WTC11 (cell line): ENCODE measurements around the gene C19orf53.

Source experiments
- ATF1 ChIP-seq: sonication (generic); formaldehyde crosslinking; IDR thresholded peaks from 2 replicates; pipeline ENCODE4 v1.8.1; 2023; ENCODE audit warnings: mild to moderate bottlenecking, moderate library complexity, missing genetic modification reagents
- CREB1 ChIP-seq: sonication (generic); formaldehyde crosslinking; IDR thresholded peaks from 2 replicates; pipeline ENCODE4 v1.8.0; 2023; ENCODE audit warnings: mild to moderate bottlenecking, missing genetic modification reagents
- TEAD4 ChIP-seq: sonication (generic); formaldehyde crosslinking; IDR thresholded peaks from 2 replicates; pipeline ENCODE4 v1.8.0; 2022; ENCODE audit warnings: mild to moderate bottlenecking, missing genetic modification reagents
- ZNF317 ChIP-seq: sonication (generic); formaldehyde crosslinking; IDR thresholded peaks from 2 replicates; pipeline ENCODE4 v1.8.1; 2023; ENCODE audit warnings: low read depth, mild to moderate bottlenecking, moderate library complexity, missing genetic modification reagents, borderline replicate concordance
- ZNF423 ChIP-seq: fragments of 250-450 bp; sonication (Bioruptor Pico); IDR thresholded peaks from 2 replicates; pipeline ENCODE4 v2.1.2; 2022; ENCODE audit warnings: mild to moderate bottlenecking, moderate library complexity
- ZNF671 ChIP-seq: fragments of 250-450 bp; sonication (Bioruptor Pico); IDR thresholded peaks from 2 replicates; pipeline ENCODE4 v1.8.0; 2021; ENCODE audit warnings: mild to moderate bottlenecking
- TF ChIP-seq, protein P1 (sequence below): sonication (generic); formaldehyde crosslinking; IDR thresholded peaks from 2 replicates; pipeline ENCODE4 v1.8.1; 2023; ENCODE audit warnings: mild to moderate bottlenecking, missing genetic modification reagents
- TF ChIP-seq, protein P2 (sequence below): sonication (generic); formaldehyde crosslinking; IDR thresholded peaks from 2 replicates; pipeline ENCODE4 v1.8.1; 2023; ENCODE audit warnings: mild to moderate bottlenecking, missing genetic modification reagents, moderate library complexity
- TF ChIP-seq, protein P3 (sequence below): fragments of 200-600 bp; IDR thresholded peaks from 2 replicates; pipeline ENCODE4 v1.8.0; 2022; ENCODE audit warnings: antibody characterized with exemption

DNA sequence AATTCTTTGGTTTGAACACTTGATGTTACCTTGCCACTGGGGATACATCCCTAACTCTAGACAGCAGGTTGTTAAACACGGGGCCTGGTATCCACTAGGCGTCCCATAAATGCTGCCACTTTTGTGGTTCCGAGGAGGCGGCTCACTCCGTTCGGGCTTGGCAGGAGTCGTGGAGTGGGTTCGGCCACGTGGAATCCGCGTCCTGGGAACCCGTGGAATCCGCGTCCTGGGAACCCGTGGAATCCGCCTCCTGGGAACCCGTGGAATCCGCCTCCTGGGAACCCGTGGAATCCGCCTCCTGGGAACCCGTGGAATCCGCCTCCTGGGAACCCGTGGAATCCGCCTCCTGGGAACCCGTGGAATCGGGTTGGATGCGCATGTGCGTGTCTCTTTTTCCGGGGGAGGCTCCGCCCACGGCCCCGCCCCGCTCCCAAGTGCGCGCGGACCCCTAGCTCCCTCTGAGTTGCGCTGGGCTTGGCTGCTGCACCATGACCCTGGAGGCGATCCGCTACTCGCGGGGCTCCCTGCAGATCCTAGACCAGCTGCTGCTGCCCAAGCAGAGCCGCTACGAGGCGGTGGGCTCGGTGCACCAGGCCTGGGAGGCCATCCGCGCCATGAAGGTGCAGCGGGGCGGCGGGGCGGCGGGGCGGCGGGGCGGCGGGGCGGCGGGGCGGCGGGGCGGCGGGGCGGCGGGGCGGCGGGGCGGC lies 10.0 kb upstream of the C19orf53 start, which contains the start of gene MRI1:
- TF ChIP-seq, protein P1, sequence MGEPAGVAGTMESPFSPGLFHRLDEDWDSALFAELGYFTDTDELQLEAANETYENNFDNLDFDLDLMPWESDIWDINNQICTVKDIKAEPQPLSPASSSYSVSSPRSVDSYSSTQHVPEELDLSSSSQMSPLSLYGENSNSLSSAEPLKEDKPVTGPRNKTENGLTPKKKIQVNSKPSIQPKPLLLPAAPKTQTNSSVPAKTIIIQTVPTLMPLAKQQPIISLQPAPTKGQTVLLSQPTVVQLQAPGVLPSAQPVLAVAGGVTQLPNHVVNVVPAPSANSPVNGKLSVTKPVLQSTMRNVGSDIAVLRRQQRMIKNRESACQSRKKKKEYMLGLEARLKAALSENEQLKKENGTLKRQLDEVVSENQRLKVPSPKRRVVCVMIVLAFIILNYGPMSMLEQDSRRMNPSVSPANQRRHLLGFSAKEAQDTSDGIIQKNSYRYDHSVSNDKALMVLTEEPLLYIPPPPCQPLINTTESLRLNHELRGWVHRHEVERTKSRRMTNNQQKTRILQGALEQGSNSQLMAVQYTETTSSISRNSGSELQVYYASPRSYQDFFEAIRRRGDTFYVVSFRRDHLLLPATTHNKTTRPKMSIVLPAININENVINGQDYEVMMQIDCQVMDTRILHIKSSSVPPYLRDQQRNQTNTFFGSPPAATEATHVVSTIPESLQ, result no peak
- TF ChIP-seq ZNF317 (CRISPR knock-in tag) (no peak), TEAD4 (CRISPR knock-in tag) (no peak), ZNF423 (CRISPR knock-in tag) (no peak), ATF1 (CRISPR knock-in tag) (no peak), CREB1 (CRISPR knock-in tag) (no peak), ZNF671 (CRISPR knock-in tag) (no peak)
- TF ChIP-seq, protein P2, sequence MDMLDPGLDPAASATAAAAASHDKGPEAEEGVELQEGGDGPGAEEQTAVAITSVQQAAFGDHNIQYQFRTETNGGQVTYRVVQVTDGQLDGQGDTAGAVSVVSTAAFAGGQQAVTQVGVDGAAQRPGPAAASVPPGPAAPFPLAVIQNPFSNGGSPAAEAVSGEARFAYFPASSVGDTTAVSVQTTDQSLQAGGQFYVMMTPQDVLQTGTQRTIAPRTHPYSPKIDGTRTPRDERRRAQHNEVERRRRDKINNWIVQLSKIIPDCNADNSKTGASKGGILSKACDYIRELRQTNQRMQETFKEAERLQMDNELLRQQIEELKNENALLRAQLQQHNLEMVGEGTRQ (CRISPR knock-in tag), result no peak
- TF ChIP-seq, protein P3, sequence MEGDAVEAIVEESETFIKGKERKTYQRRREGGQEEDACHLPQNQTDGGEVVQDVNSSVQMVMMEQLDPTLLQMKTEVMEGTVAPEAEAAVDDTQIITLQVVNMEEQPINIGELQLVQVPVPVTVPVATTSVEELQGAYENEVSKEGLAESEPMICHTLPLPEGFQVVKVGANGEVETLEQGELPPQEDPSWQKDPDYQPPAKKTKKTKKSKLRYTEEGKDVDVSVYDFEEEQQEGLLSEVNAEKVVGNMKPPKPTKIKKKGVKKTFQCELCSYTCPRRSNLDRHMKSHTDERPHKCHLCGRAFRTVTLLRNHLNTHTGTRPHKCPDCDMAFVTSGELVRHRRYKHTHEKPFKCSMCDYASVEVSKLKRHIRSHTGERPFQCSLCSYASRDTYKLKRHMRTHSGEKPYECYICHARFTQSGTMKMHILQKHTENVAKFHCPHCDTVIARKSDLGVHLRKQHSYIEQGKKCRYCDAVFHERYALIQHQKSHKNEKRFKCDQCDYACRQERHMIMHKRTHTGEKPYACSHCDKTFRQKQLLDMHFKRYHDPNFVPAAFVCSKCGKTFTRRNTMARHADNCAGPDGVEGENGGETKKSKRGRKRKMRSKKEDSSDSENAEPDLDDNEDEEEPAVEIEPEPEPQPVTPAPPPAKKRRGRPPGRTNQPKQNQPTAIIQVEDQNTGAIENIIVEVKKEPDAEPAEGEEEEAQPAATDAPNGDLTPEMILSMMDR, result no peak
